HCT116 (cell line): Measurements from ENCODE around the gene JDP2. TPM values are rescaled to one million over a fixed set of nuclear protein-coding genes. Genes with fewer than 3 reads are reported as not detected.

ENCODE experiments used
- ATAC-seq: fragments of 200-7000 bp; cut with Tn5 transposase; 2 replicates; pipeline ENCODE4 v1.9.1; 2020; ENCODE audit warnings: mild to moderate bottlenecking, moderate library complexity
- BruUV-seq: library from RNA; stranded (reverse); fragments of 400-500 nt; replicated peaks from 2 replicates; lab custom pipeline; 2021; lab: Mats Ljungman, UMichigan
- CTCF ChIA-PET: fragments of 300-600 bp; sonication (Branson Sonifier 250); formaldehyde crosslinking; loops from one replicate; lab custom pipeline; 2021; ENCODE audit warnings: antibody characterized with exemption; lab: Charles Lee
- POLR2A ChIA-PET: fragments of 300-600, 350-600 bp; sonication (Branson Sonifier 250); formaldehyde crosslinking; loops from one replicate; lab custom pipeline; 2021; ENCODE audit warnings: antibody characterized with exemption; lab: Charles Lee
- RAD21 ChIA-PET, 2 experiments: fragments of 300-600 bp; sonication (Branson Sonifier 250); formaldehyde crosslinking; loops; one replicate each; lab custom pipeline; 2023; ENCODE audit warnings: low total read pairs in 2 of 2; ENCODE audit not compliant: uncharacterized antibody in 2 of 2, unreplicated experiment in 2 of 2, low non-redundant PET in 1 of 2; lab: Charles Lee
- DNase-seq: peaks from one replicate; pipeline ENCODE4 v3.0.0-alpha.2; 2010; ENCODE audit warnings: low read depth, low spot score
- H2AFZ ChIP-seq: fragments of 200-600 bp; shearing (Covaris generic), sonication (generic); 2 replicates; pipeline ENCODE4 v1.6.1; 2017; ENCODE audit warnings: low read depth, mixed run types, mixed read lengths, antibody characterized with exemption, low read length; ENCODE audit not compliant: poor library complexity, severe bottlenecking
- H3K27ac ChIP-seq: 2 replicates; pipeline ENCODE4 v1.5.1; 2012; ENCODE audit warnings: low read depth, low read length
- H3K27me3 ChIP-seq: fragments of 200-600 bp; sonication (generic); 2 replicates; pipeline ENCODE4 v1.6.1; 2016; ENCODE audit warnings: mixed run types, low read length, mixed read lengths; ENCODE audit not compliant: insufficient read depth
- H3K36me3 ChIP-seq, 2 experiments: fragments of 200-500 bp in 1 of 2; fragments of 200-600 bp in 1 of 2; sonication (Bioruptor generic) in 1 of 2; sonication (generic) in 1 of 2; 2 replicates each; pipeline versions ENCODE4 v1.5.1 to v1.6.1; 2014 to 2016; ENCODE audit warnings: low read length in 2 of 2, inconsistent platforms in 1 of 2, mixed read lengths in 1 of 2, mixed run types in 1 of 2; ENCODE audit not compliant: insufficient read depth in 2 of 2, control insufficient read depth in 1 of 2
- H3K4me1 ChIP-seq, 2 experiments: fragments of 200-600 bp in 1 of 2; sonication (generic) in 1 of 2; 2 replicates each; pipeline versions ENCODE4 v1.5.1 to v1.6.1; 2012 to 2017; ENCODE audit warnings: low read length in 2 of 2, inconsistent platforms in 1 of 2, mild to moderate bottlenecking in 1 of 2, mixed read lengths in 1 of 2, mixed run types in 1 of 2, moderate library complexity in 1 of 2; ENCODE audit not compliant: insufficient read depth in 2 of 2, control insufficient read depth in 1 of 2
- H3K4me2 ChIP-seq: fragments of 200-600 bp; sonication (generic); 2 replicates; pipeline ENCODE4 v1.6.1; 2017; ENCODE audit warnings: mixed run types, low read length, mixed read lengths
- H3K4me3 ChIP-seq, 2 experiments: fragments of 200-600 bp in 1 of 2; sonication (generic) in 1 of 2; replicated peaks in 1 of 2; 2 replicates each; pipeline ENCODE4 v1.5.1; 2011 to 2016; ENCODE audit warnings: low read length in 2 of 2, control low read depth in 1 of 2, low read depth in 1 of 2, mild to moderate bottlenecking in 1 of 2, mixed read lengths in 1 of 2, mixed run types in 1 of 2
- H3K79me2 ChIP-seq: fragments of 200-600 bp; sonication (generic); 2 replicates; pipeline ENCODE4 v1.6.1; 2017; ENCODE audit warnings: mild to moderate bottlenecking, mixed run types, low read length, moderate library complexity, mixed read lengths; ENCODE audit not compliant: insufficient read depth
- H3K9ac ChIP-seq: fragments of 200-600 bp; sonication (generic); 2 replicates; pipeline ENCODE4 v1.6.1; 2016; ENCODE audit warnings: low read length, mixed read lengths
- H3K9me2 ChIP-seq: fragments of 200-600 bp; sonication (generic), shearing (Covaris generic); 2 replicates; pipeline ENCODE4 v1.6.1; 2017; ENCODE audit warnings: mixed run types, mild to moderate bottlenecking, moderate library complexity; ENCODE audit not compliant: insufficient read depth
- H3K9me3 ChIP-seq, 2 experiments: fragments of 200-500 bp in 1 of 2; fragments of 200-600 bp in 1 of 2; sonication (Bioruptor generic) in 1 of 2; sonication (generic) in 1 of 2; 2 replicates each; pipeline ENCODE4 v1.6.1; 2014 to 2017; ENCODE audit warnings: low read length in 2 of 2, mixed read lengths in 2 of 2, inconsistent platforms in 1 of 2, low read depth in 1 of 2, mild to moderate bottlenecking in 1 of 2, mixed run types in 1 of 2, moderate library complexity in 1 of 2; ENCODE audit not compliant: control insufficient read depth in 1 of 2, insufficient read depth in 1 of 2
- H4K20me1 ChIP-seq: fragments of 200-600 bp; sonication (generic), shearing (Covaris generic); 2 replicates; pipeline ENCODE4 v1.6.1; 2017; ENCODE audit warnings: mixed run types, mild to moderate bottlenecking, moderate library complexity; ENCODE audit not compliant: insufficient read depth
- CEBPB ChIP-seq: IDR thresholded peaks from 2 replicates; pipeline ENCODE4 v1.6.1; 2012; ENCODE audit warnings: low read depth
- EZH2 ChIP-seq: fragments of 200-600 bp; sonication (generic); IDR thresholded peaks from 2 replicates; pipeline ENCODE4 v1.6.1; 2017; ENCODE audit warnings: antibody characterized with exemption, mixed run types
- SP1 ChIP-seq: IDR thresholded peaks from 2 replicates; pipeline ENCODE4 v1.6.1; 2012; ENCODE audit warnings: low read depth
- YY1 ChIP-seq: IDR thresholded peaks from 2 replicates; pipeline ENCODE4 v1.6.1; 2011; ENCODE audit warnings: low read length, low read depth, moderate library complexity, mild to moderate bottlenecking; ENCODE audit not compliant: insufficient replicate concordance; ENCODE audit errors: extremely low read depth
- ZFX ChIP-seq: fragments of 450-650 bp; IDR thresholded peaks from 2 replicates; pipeline ENCODE4 v1.6.1; 2017
- ZNF274 ChIP-seq: fragments of 200-500 bp; sonication (Bioruptor generic); IDR thresholded peaks from 2 replicates; pipeline ENCODE4 v1.6.1; 2014; ENCODE audit warnings: mild to moderate bottlenecking, low read depth, low read length, inconsistent platforms
- intact Hi-C: fragments of 100-400 bp; cut with micrococcal nuclease; formaldehyde crosslinking; loops from 2 replicates; pipeline ENCODE4 v1.10.0; 2022
- total RNA-seq: library from RNA; stranded (reverse); gene quantifications from one replicate; pipeline ENCODE4 v1.2.1, GENCODE V29; 2021; ENCODE audit not compliant: unreplicated experiment
- TF ChIP-seq, protein P1 (sequence below): IDR thresholded peaks from 2 replicates; pipeline ENCODE4 v1.6.1; 2012

JDP2 gene
- total RNA-seq, 1 experiment from 2014 or later = 25.4 TPM

DNA sequence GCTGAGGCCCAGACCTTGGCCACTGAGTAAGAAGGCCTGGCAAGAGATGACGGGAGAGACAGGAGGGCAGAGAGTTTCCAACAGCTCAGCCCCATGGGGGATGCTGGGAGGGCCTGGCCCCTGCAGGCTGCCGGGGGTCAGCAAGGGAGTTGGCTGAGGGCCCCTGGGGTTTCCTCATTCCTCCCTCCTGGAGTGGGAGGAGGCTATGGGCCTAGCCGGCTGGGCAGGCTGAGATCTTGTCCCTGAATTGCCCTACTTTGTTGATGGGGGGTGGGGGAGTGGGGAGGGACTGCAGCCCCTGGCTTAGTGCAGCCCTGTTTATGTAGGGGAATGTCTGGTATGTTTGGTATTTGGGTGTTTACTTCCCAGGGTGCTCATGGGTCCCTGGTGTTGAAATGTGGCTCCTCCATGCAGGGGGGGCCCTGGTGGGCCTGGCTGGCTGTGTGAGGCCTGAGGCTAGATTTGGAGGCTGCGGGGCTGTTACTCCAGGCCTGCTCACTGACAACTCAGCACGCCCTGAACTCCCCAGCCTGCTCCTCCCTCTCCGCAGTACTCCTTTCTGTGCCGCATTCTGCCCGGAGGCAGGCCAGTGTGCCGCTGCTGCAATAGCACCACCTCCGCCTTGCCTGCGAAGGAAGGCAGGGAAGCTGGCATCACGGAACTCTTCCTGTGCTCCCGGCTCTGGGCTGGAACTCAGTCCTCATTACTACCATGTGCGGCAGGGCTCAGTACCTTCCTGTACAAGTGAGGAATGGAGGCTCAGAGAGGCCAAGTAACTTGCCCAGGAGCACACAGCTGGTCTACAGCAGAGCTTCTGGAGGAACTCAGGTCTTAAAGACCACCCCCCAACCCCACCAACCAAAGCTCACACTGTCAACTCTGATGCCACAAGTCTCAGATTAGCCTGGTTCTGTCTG, 25.3 kb downstream of the JDP2 start:
- H3K4me2 ChIP-seq = peak overlapping the region; percentile 32
- no peaks in the 10 kb centered on the region for H3K36me3 ChIP-seq
- H3K27ac ChIP-seq = no peak overlapping the region
- H3K9me2 ChIP-seq = no peaks in the 10 kb centered on the region
- peaks cover 8 to 16% of the 10 kb centered on the region in 2 experiments; a peak in 3 of 4 replicates for H3K4me1 ChIP-seq
- CTCF ChIA-PET = no interaction called here
- DNase-seq (no peak), ATAC-seq (peak; percentile 52)
- H4K20me1 ChIP-seq = no peaks in the 10 kb centered on the region
- H3K9me3 ChIP-seq = no peaks in the 10 kb centered on the region
- BruUV-seq = no TSS peak
- no peak overlapping the region for H2AFZ ChIP-seq
- no peak overlapping the region for H3K4me3 ChIP-seq
- 0 out of 2 replicates have a peak overlapping the region, but pooled peaks have one; percentile 2 for H3K9ac ChIP-seq
- no peaks in the 10 kb centered on the region for H3K27me3 ChIP-seq
- intact Hi-C loops = no loop called here
- POLR2A ChIA-PET = no interaction called here
- TF ChIP-seq SP1 (no peak), YY1 (no peak), ZFX (0 out of 2 replicates have a peak, but pooled peaks have one; percentile 12)
- no peaks in the 10 kb centered on the region for H3K79me2 ChIP-seq
- RAD21 ChIA-PET = no interaction called here

DNA sequence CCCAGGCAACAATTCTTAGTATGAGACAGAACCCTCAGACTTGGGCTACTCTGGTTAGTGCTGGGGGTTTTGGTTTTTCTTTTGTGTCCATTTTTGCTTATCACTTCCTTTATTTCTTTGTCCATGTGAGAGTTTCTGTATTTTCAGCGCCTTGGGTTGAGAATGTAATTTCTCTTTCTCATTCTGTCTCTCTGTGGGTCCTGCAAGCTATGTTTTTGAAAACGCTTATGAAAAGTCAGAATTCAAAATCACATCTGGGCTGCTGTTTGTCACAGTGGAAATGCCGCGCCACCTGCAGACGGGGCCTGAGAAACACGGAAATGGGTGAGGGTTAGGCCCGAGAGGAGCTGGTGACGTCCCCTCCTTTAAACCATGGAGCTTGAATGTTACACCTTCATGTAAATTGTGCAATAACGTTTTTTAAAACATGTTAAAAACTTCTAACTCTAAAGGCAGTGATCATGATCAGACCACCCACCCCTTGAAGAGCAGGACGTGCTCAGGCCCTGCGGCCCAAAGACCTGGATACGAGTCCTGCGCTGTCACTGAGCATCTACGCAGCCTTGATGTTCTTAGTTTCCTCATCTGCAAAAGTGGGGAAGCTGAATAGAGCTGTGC, 26.1 kb downstream of the JDP2 start:
- CTCF ChIA-PET = no interaction called here
- RAD21 ChIA-PET = no interaction called here
- Histone ChIP-seq H3K36me3 (no peaks in the 10 kb centered on the region), H3K79me2 (no peaks in the 10 kb centered on the region), H3K4me1 (peaks cover 8 to 16% of the 10 kb centered on the region in 2 experiments; a peak in 3 of 4 replicates), H3K9me3 (no peaks in the 10 kb centered on the region), H3K9ac (no peak overlapping the region), H3K9me2 (no peaks in the 10 kb centered on the region), H3K4me2 (no peak overlapping the region), H3K27me3 (no peaks in the 10 kb centered on the region), H3K27ac (no peak overlapping the region), H2AFZ (no peak overlapping the region), H4K20me1 (no peaks in the 10 kb centered on the region), H3K4me3 (no peak overlapping the region)
- no peak for ATAC-seq
- no peak for DNase-seq
- no TSS peak for BruUV-seq
- intact Hi-C loops = no loop called here
- POLR2A ChIA-PET = no interaction called here
- TF ChIP-seq, protein P1, sequence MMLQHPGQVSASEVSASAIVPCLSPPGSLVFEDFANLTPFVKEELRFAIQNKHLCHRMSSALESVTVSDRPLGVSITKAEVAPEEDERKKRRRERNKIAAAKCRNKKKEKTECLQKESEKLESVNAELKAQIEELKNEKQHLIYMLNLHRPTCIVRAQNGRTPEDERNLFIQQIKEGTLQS = no peak
- TF ChIP-seq CEBPB (no peak), EZH2 (no peak), ZNF274 (no peak)
